ENCODE measurements around the gene PLD5. TPM values are rescaled to one million over a fixed set of nuclear protein-coding genes. Genes with fewer than 3 reads are reported as not detected.
"Not testable (repeated sequence)": the region's sequence is repeated elsewhere in the genome, so short reads cannot be mapped to it uniquely, and the experiment has no call there.

The PLD5 gene
- total RNA-seq, 2 donors from 2014 or later: 5.2 to 7.4 TPM

DNA sequence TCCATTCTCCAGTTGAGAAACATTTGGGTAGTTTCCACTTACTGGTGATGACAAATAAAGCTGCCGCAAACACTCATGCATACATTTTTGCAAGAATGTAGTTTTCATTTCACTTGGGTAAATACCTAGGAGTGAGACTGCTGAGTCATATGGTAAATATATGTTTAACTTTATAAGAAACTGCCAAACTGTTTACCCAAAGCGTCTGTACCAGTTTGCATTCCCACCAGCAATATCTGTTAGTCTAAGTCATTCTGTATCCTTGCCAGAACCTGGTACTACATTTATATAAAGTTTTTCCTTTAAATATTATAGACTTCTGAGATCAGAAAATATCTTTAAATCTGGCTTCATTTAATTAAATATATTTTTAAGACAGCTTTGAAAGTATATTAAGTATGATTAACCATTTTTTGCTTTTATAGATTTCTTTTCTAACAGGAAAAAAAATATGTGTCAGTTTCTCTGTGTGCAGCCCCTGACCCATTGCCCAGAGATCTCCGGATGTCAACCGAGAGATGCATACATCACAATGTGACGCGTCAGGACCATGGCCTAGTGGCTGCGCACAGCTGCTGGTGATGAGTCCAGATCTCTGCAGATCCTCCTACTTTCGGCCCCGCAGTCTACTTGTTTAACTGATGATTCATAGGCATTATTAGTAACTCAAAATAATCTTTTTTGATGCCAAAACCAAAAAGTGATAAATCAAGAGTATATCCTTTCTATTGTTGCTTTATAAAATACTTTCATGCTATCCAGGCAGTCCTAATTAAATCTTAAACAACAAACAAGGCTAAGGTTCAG lies 298.5 kb downstream of the PLD5 start:
- no peak for DNase-seq (ENCODE audit: low spot score)
- intact Hi-C loops (cut with DNase I): no loop called here

DNA sequence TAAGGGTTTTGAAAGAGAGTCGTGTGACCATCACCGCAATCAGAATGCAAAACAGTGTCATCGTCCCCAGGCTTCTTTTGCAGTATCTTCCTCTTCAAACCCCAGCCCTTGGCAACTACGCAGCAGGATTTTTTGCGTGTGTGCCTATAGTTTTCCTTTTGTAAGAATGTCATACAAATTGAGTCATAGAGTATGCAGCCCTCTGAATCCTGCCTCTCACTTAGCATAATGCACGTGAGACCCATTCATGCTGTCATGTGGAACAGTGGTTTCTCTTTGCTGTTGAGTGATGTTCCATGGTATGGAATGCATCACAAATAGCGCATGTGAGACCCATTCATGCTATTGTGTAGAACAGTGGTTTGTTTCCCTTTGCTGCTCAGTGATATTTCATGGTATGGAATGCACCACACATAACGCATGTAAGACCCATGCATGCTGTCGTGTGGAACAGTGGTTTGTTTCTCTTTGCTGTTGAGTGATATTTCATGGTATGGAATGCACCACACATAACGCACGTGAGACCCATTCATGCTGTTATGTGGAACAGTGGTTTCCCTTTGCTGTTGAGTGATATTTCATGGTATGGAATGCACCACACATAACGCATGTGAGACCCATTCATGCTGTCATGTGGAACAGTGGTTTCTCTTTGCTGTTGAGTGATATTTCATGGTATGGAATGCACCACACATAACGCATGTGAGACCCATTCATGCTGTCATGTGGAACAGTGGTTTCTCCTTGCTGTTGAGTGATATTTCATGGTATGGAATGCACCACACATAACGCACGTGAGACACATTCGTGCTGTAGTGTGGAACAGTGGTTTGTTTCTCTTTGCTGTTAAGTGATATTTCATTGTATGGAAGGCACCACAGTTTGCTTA lies 299.4 kb downstream of the PLD5 start:
- intact Hi-C loops (cut with DNase I); DNase-seq (ENCODE audit: low spot score): not testable (repeated sequence)

DNA sequence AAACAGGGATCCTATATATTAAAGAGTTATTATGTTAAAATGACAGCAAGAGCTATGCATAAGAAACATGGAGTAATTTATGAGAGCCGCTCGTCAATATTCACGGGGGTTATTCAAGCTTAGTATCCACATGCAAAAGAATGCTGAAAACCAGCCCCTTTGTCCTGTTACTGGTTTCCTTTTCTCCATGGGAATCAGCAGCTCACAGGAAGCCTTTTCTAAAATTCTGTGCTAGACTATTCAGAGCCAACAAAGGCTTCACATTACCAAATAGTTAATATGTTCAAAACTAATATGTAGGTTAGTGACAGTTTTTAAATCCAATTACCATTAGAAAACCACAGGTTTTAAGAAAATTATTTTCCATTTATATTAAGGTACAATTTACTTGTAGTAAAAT lies 300.0 kb downstream of the PLD5 start:
- DNase-seq (ENCODE audit: low spot score): no peak
- intact Hi-C loops (cut with DNase I): no loop called here

DNA sequence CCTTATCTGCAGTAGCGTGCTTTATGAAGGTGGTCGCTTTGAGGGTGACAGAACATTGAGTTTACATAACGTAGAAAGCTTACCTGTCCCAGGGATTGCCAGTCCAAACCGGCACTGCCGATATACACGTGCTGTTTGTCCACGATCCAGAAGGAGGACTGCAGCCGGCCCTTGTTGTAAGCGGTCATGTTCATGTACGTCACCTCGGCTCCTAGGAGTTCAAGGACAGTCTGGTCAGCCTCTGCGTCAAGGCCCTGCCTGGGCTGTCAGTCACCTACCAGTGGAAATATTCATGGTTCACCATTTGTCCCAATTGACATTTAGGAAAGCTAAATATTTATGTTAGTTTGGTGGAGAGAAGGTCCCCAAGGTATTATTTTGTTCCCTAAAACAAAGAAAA lies 304.6 kb downstream of the PLD5 start:
- intact Hi-C loops (cut with DNase I): no loop called here
- DNase-seq (ENCODE audit: low spot score): no peak

DNA sequence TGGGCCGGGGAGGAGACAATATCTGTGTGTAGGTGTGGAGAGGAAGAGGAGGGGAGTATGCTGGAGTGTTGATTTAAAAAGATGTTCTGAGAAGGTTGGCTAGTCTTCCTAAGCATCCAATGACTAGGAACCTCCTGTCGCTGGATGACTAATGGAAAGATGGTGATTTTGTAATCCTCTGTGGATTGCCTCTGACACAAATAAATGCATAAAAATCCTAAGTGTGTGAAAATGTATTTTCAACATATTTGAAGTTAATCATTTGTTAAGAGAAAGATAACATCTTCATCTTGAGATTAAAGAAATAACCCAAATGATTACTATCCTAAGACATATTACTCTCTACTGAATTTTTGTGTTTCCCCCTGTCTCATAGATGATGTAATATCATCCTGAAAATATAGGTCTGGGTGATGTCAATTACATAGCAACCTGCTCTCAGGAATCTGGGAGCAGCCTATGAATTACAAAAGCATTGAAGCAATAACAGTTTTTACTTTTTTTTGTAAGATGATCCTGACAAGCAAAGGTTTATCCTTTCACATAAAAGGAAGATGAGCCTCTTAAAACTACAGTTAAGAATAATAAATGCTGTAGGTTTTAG lies 305.1 kb downstream of the PLD5 start:
- intact Hi-C loops (cut with DNase I): no loop called here
- no peak for DNase-seq (ENCODE audit: low spot score)

DNA sequence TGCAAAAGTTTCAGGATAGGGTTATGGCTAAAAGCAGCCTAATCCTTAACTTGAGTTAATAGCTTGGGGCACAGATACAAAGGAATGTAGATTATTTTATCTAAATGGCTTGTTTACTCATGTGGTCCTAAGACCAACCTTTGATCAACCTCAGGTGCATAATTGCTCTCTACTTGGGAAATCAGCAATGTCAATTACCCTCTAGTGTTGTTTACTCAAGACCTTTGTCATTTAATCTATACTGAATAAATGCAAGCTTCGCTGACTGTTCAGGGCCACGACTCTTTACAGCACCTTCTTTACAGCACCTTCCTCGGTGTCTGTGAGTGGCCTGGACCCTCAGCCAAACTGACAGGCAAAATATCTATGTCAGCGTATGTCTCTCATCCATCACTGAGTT lies 308.1 kb downstream of the PLD5 start:
- DNase-seq (ENCODE audit: low spot score): no peak
- intact Hi-C loops (cut with DNase I): no loop called here

DNA sequence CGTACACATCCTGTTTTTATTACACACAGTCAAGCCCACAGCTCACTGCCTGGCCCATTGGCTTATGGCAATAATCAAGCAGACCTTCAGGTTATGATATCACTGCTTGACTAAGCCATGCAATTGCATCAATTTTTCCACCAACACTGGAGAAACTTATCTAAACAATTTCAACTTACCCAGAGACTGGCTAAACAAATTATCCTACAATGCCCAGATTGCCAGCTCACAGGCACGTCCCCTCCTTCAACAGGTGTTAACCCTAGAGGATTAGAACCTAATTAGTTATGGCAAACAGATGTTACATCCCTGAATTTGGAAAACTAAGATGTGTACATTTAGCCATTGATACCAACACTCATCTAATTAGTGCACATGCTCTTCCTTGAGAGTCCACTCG lies 310.0 kb downstream of the PLD5 start:
- intact Hi-C loops (cut with DNase I); DNase-seq (ENCODE audit: low spot score): not testable (repeated sequence)

DNA sequence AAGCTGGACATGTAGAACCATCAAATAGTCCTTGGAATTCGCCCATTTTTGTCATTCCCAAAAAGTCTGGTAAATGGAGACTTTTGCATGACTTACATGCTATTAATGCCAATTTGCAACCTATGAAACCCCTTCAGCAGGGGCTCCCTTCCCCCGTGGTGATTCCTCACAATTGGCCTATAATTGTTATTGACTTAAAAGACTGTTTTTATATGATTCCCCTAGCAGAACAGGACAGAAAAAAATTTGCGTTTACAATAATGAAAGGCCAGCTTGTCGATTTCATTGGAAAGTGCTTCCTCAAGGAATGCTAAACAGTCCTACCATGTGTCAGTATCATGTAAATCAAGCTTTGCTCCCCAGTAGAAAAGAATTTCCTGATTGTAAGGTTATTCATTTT lies 311.5 kb downstream of the PLD5 start:
- DNase-seq (ENCODE audit: low spot score); intact Hi-C loops (cut with DNase I): not testable (repeated sequence)

DNA sequence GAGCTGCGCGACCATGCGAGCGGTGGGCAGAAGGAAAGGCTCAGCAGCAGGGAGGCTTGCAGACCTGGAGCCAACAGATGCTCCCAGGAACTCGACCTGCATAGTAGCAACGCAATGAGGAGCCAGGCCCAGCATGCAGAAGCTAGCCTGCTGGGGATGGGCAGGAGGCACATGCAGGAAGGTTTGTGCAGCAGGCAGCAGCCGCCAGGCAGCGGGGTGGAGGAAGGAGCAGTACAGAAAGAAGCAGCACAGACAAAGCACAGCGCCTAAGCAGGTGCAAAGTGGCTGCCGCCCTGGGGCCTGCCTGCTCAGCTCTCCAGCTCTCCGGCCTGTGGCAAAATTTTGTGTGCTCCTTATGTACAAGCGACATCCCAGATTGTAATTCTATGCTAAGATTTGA lies 312.1 kb downstream of the PLD5 start:
- no peak for DNase-seq (ENCODE audit: low spot score)
- intact Hi-C loops (cut with DNase I): no loop called here

DNA sequence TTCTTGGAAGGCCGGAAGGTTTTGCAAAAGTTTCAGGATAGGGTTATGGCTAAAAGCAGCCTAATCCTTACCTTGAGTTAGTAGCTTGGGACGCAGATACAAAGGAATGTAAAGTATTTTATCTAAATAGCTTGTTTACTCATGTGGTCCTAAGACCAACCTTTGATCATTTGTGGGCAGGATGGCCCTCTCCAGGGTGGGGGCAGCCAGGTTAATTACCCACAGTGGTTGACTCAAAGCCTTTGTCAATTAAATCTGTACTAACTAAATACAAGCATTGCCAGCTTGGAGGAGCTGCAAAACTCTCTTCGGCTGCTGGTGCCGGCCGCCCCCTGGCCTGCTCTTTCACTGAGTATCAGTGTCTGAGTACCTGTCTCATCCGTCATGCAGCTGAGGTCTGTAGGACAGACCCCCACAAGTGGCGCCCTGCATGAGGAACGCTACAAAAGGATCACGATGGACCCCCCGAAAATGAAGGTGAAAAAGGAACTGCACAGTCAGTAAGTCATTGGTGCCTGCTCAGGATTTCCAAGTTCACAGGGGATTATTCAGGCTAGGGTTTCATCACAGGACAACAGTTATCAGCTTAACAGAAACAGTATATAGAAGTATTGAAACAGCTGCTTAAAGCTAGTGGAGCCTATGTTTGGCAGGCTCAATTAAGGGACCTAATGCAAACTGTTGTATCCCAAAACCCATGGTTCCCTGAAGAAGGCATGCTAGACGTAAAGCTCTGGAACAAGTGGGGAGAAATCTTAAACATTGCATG lies 313.1 kb downstream of the PLD5 start:
- intact Hi-C loops (cut with DNase I): no loop called here
- no peak for DNase-seq (ENCODE audit: low spot score)

DNA sequence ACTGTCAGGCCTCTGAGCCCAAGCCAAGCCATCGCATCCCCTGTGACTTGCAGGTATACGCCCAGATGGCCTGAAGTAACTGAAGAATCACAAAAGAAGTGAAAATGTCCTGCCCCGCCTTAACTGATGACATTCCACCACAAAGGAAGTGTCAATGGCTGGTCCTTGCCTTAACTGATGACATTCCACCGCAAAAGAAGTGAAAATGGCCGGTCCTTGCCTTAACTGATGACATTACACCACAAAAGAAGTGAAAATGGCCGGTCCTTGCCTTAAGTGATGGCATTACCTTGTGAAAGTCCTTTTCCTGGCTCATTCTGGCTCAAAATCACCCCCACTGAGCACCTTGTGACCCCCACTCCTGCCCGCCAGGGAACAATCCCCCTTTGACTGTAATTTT lies 314.2 kb downstream of the PLD5 start:
- intact Hi-C loops (cut with DNase I); DNase-seq (ENCODE audit: low spot score): not testable (repeated sequence)

DNA sequence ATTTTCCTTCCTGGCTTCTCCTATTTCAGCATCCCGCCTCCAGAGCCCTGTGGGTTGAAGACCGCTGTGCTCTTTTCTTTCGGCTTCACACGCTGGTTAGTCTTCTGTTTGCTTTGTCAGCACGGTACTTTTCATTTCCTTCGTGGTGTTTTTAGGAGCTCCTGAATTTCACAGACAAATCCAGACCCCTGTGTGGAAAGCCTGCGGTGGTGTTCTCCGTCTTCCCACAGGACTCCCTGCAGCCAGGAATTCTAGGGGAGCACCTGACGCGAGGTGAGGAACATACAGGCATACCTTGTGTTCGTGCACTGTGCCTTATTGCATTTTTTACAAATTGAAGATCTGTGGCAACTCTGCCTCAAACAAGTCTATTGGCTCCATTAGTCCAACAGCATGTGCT lies 315.4 kb downstream of the PLD5 start:
- intact Hi-C loops (cut with DNase I): no loop called here
- DNase-seq (ENCODE audit: low spot score): no peak

DNA sequence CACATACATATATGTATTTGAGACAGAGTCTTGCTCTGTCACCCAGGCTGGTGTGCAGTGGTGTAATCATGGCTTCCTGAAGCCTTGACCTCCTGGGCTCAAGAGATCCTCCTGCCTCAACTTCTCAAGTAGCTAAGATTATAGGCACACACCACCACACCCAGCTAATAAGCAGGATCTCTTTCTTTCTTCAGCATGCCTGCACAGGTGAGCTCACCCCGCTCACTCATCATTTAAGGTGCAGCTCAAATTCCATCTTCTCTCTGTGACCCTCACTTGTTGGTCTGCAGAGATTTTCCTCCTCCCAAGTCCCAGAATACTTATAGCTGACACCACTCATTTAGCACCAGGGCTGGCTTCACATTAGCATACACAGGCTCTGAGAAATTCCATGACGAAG lies 316.5 kb downstream of the PLD5 start:
- DNase-seq (ENCODE audit: low spot score): no peak
- intact Hi-C loops (cut with DNase I): no loop called here

DNA sequence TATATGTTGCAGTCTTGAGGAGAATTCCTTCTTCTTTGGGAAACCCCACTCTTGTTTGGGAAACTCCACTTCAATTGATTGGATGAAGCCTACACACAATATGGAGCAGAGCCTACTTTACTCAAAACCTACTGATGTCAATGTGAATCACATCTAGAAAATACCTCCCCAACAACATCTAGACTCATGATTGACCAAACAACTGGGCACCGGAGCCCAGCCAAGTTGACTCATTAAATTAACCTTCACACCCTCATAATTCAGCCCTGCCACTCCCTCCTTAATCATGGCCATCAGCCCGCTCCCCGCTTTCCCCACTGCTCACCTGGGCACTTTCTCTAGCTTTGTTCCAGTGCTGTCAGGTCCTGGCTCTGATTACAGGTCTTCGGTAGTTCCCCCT lies 317.5 kb downstream of the PLD5 start:
- intact Hi-C loops (cut with DNase I): no loop called here
- DNase-seq (ENCODE audit: low spot score): no peak

DNA sequence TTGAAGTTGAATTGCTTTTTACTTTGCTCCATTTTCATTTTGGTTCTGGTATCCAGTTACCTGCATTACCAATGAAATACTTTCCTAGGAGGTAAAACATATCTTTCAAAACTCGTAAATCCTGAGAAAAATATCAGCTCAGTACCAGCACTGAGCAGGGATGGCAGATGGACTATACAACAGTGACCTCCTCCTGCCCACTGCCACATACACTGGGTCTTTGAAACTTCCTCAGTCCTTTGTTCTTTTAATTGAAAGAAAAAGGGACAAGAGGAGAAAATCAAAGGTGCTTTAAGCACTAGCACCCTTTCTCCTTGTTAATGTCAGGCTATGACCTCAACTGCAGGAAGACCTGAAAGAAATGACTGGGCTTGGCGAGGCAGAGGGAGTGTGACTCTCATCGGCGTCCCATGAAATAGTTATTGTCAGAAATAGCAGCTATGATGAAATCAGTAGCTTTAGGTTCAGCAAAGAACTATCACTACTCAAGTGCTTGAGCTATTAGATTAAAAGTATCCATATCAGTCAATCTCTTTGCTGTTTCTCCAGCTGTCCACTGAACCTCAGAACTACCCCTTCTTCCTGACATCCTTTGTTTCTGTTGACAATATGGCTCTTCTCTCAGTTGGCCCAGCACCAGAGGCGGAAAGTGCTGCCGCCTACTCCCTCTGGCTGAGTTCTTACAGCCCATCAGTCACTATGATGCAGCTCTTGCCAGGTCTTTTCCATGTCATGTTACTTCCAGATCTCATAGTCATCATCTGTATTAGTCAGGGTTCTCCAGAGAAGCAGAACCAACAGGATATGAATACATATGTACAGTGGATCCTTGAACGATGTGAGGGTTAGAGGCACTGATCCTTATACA lies 318.6 kb downstream of the PLD5 start:
- no peak for DNase-seq (ENCODE audit: low spot score)
- intact Hi-C loops (cut with DNase I): no loop called here

DNA sequence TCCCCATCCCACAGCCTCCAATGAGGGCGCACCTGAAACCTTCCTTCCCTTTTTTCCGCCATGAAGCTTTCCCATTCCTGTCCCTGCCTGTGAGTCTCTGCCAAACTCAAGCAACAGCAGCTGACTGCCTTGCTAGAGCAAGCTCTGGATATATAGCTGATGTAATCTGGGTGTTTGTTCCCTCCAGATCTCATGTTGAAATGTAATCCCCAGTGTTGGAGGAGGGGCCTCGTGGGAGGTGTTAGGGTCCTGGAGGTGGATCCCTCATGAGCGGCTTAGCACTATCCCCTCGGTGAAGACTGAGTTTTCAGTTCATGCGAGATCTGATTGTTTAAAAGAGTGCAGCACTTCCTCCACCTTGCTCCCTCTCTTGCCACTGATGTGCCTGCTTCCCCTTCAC lies 321.2 kb downstream of the PLD5 start:
- no peak for DNase-seq (ENCODE audit: low spot score)
- intact Hi-C loops (cut with DNase I): no loop called here

DNA sequence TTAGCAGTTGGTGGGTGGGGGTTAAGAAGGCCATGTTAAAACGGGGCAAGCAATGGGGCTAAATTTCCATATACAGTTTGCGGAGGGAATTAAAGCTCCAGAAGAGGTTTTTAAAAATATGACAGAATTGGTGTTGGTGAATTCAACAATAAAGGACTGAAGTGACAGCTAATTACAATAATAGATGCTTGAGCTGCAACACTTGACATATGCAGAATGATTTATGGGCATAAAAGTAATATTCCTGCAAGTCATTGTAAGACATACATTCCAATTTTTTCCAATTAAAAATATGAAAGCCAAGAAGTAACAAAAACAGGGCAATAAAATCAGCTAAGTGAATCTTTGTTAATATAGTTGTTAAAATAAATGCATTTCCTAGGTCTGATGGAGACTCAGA lies 323.4 kb downstream of the PLD5 start:
- DNase-seq (ENCODE audit: low spot score): no peak
- intact Hi-C loops (cut with DNase I): no loop called here

DNA sequence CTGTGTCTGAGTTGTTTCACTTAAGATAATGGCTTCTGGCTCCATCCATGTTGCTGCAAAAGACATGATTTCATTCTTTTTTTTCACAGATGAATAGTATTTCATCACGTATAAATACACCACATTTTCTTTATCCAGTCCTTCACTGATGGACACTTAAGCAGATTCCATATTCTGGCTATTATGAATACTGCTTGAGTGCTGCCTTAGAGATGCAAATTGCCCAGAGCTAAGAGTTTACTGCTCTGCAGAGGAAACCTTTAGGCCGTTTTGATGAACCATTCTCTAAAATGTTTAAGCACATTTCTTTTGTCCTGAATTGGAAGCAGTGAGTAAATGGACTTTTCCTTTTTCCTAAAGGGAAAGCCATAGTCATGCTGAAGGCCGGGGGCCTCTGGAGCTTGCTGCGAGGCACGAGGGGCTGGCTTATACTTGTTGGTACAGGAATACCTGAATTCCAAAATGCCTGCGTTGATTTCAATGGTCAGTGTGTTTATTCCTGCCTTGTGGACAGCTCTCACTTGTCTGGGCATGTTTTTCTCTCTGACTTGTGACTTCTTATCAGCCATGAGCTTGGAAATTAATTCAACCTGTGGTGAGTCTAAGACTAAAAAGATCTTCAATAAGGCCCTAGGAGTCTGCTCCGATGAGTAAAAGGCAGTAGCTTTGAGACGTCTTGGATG lies 324.6 kb downstream of the PLD5 start:
- no peak for DNase-seq (ENCODE audit: low spot score)
- intact Hi-C loops (cut with DNase I): no loop called here
